Keratinocyte (primary cell): Measurements from ENCODE around the gene RABL6. TPM values are rescaled to one million over a fixed set of nuclear protein-coding genes. Genes with fewer than 3 reads are reported as not detected.

Source experiments
- DNase-seq: peaks from one replicate; pipeline ENCODE4 v3.0.0-alpha.2; 2011; ENCODE audit warnings: low read depth, missing footprints, low spot score
- FAIRE-seq: peaks from 2 replicates; lab custom pipeline; 2011; peaks lifted over from hg19 to GRCh38; lab: Jason Lieb, UNC
- H2AFZ ChIP-seq: 2 replicates; pipeline ENCODE4 v1.6.0; 2012; ENCODE audit warnings: low read length, control low read depth, inconsistent platforms; ENCODE audit not compliant: control insufficient read depth
- H3K27ac ChIP-seq: 2 replicates; pipeline ENCODE4 v1.5.1; 2011; ENCODE audit warnings: low read length; ENCODE audit not compliant: control insufficient read depth, insufficient read depth
- H3K27me3 ChIP-seq: 3 replicates; pipeline ENCODE4 v1.6.0; 2011; ENCODE audit warnings: low read length; ENCODE audit not compliant: control insufficient read depth, insufficient read depth; ENCODE audit errors: extremely low read depth
- H3K36me3 ChIP-seq, 2 experiments: 2 replicates in 1 of 2; 3 replicates in 1 of 2; pipeline ENCODE4 v1.5.1; 2011; ENCODE audit warnings: low read length in 2 of 2, mild to moderate bottlenecking in 1 of 2; ENCODE audit not compliant: control insufficient read depth in 2 of 2, insufficient read depth in 2 of 2; ENCODE audit errors: extremely low read depth in 1 of 2
- H3K4me1 ChIP-seq: 3 replicates; pipeline ENCODE4 v1.5.1; 2011; ENCODE audit warnings: low read length; ENCODE audit not compliant: control insufficient read depth, insufficient read depth; ENCODE audit errors: extremely low read depth
- H3K4me2 ChIP-seq: 3 replicates; pipeline ENCODE4 v1.6.0; 2011; ENCODE audit warnings: low read depth, low read length; ENCODE audit not compliant: control insufficient read depth, insufficient read depth; ENCODE audit errors: extremely low read depth
- H3K4me3 ChIP-seq, 3 experiments: fragments of 200-600 bp in 1 of 3; sonication (generic) in 1 of 3; 2 replicates in 2 of 3; 3 replicates in 1 of 3; pipeline ENCODE4 v1.5.1; 2011 to 2016; ENCODE audit warnings: low read length in 3 of 3, mild to moderate bottlenecking in 3 of 3, control low read depth in 2 of 3, inconsistent platforms in 1 of 3, low read depth in 1 of 3, mixed read lengths in 1 of 3, mixed run types in 1 of 3, moderate library complexity in 1 of 3; ENCODE audit not compliant: control insufficient read depth in 2 of 3, insufficient read depth in 2 of 3; ENCODE audit errors: extremely low read depth in 1 of 3
- H3K79me2 ChIP-seq: 2 replicates; pipeline ENCODE4 v1.6.0; 2012; ENCODE audit warnings: low read length; ENCODE audit not compliant: control insufficient read depth, insufficient read depth
- H3K9ac ChIP-seq: 3 replicates; pipeline ENCODE4 v1.6.0; 2011; ENCODE audit warnings: low read length; ENCODE audit not compliant: control insufficient read depth, insufficient read depth; ENCODE audit errors: extremely low read depth
- H3K9me1 ChIP-seq: 3 replicates; pipeline ENCODE4 v1.6.0; 2011; ENCODE audit warnings: low read length; ENCODE audit not compliant: control insufficient read depth, insufficient read depth; ENCODE audit errors: extremely low read depth
- H3K9me3 ChIP-seq: 2 replicates; pipeline ENCODE4 v1.5.1; 2012; ENCODE audit warnings: low read depth, low read length; ENCODE audit not compliant: control insufficient read depth
- H4K20me1 ChIP-seq: 3 replicates; pipeline ENCODE4 v1.6.0; 2011; ENCODE audit warnings: low read length; ENCODE audit not compliant: control insufficient read depth, insufficient read depth; ENCODE audit errors: extremely low read depth
- EZH2 ChIP-seq: IDR thresholded peaks from one replicate; pipeline ENCODE4 v1.6.1; 2012; ENCODE audit warnings: inconsistent platforms, mild to moderate bottlenecking, low read length, moderate library complexity
- dilution Hi-C: fragments of 300-500 bp; cut with MboI; formaldehyde crosslinking; loops from one replicate; pipeline ENCODE4 v1.7.0; 2020; ENCODE audit warnings: low sequenced_read_pairs; ENCODE audit not compliant: extremely low pct_ligation_motif_present
- polyA plus RNA-seq, 5 experiments: library from polyadenylated mRNA; depleted of rRNA in 3 of 5; stranded (reverse) in 3 of 5; stranded (forward) in 1 of 5; unstranded in 1 of 5; fragments of >200 nt; gene quantifications; 1 replicate in 1 of 5; 2 replicates in 3 of 5; 3 replicates in 1 of 5; pipeline versions ENCODE4 v1.2.1 to v1.2.3, GENCODE V29; 2011 to 2012; ENCODE audit warnings: missing spikeins in 2 of 5, low read depth in 1 of 5, low replicate concordance in 1 of 5
- TF ChIP-seq, protein P1 (sequence below), 3 experiments: IDR thresholded peaks in 1 of 3; conservative IDR thresholded peaks in 1 of 3; optimal IDR thresholded peaks in 1 of 3; 2 replicates in 2 of 3; 3 replicates in 1 of 3; pipeline versions ENCODE3 to v1.5.1; 2011; ENCODE audit warnings: low read length in 3 of 3, mild to moderate bottlenecking in 3 of 3, moderate library complexity in 2 of 3, control low read depth in 1 of 3, inconsistent platforms in 1 of 3; ENCODE audit not compliant: insufficient read depth in 2 of 3; ENCODE audit errors: extremely low read depth in 1 of 3

The RABL6 gene
- polyA plus RNA-seq, 1 donor (not counting 4 experiments of a cell fraction or from before 2014, with no cell fraction given): 46.3 TPM

DNA sequence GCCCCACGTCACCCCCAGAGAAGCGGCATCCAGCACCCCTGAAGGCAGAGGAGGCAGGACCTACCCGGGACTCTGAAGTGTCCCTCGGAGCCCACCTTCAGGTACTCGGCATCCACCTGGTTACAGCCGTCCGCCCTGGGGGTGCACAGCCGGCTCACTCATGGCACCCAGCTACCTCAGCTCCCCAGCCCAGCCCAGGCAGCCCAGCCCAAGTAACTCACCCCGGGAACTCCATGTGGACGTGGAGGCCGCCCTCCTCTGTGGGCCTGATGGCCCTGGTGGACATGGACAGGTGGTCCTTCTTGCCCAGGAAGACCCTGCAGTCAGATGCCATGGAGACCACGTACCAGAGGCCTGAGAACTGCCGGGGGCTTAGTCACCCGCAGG lies 44.1 kb upstream of the RABL6 start:
- H3K27ac ChIP-seq: no peak overlapping the region
- no peak overlapping the region for H3K4me2 ChIP-seq
- no peaks in the 10 kb centered on the region for H4K20me1 ChIP-seq
- no peaks in the 10 kb centered on the region for H3K9me3 ChIP-seq
- H3K4me1 ChIP-seq: no peaks in the 10 kb centered on the region
- peaks cover 23% of the 10 kb centered on the region for H3K27me3 ChIP-seq
- DNase-seq: no peak
- no peak overlapping the region for H2AFZ ChIP-seq
- FAIRE-seq: no peak
- H3K36me3 ChIP-seq: no peaks in the 10 kb centered on the region
- no peak overlapping the region for H3K9ac ChIP-seq
- no peaks in the 10 kb centered on the region for H3K9me1 ChIP-seq
- H3K79me2 ChIP-seq: no peaks in the 10 kb centered on the region
- H3K4me3 ChIP-seq: no peak overlapping the region
- TF ChIP-seq EZH2: no peak
- TF ChIP-seq, protein P1, sequence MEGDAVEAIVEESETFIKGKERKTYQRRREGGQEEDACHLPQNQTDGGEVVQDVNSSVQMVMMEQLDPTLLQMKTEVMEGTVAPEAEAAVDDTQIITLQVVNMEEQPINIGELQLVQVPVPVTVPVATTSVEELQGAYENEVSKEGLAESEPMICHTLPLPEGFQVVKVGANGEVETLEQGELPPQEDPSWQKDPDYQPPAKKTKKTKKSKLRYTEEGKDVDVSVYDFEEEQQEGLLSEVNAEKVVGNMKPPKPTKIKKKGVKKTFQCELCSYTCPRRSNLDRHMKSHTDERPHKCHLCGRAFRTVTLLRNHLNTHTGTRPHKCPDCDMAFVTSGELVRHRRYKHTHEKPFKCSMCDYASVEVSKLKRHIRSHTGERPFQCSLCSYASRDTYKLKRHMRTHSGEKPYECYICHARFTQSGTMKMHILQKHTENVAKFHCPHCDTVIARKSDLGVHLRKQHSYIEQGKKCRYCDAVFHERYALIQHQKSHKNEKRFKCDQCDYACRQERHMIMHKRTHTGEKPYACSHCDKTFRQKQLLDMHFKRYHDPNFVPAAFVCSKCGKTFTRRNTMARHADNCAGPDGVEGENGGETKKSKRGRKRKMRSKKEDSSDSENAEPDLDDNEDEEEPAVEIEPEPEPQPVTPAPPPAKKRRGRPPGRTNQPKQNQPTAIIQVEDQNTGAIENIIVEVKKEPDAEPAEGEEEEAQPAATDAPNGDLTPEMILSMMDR (optimal IDR thresholded peaks at IDR 0.05 in 1 of 3, IDR thresholded peaks at IDR 0.05 in 1 of 3, conservative IDR thresholded peaks at IDR 0.05 in 1 of 3; ENCODE audit: extremely low read depth in 1 of 3, insufficient read depth in 2 of 3, low read length in 3 of 3): no peak
- dilution Hi-C loops: no loop called here

DNA sequence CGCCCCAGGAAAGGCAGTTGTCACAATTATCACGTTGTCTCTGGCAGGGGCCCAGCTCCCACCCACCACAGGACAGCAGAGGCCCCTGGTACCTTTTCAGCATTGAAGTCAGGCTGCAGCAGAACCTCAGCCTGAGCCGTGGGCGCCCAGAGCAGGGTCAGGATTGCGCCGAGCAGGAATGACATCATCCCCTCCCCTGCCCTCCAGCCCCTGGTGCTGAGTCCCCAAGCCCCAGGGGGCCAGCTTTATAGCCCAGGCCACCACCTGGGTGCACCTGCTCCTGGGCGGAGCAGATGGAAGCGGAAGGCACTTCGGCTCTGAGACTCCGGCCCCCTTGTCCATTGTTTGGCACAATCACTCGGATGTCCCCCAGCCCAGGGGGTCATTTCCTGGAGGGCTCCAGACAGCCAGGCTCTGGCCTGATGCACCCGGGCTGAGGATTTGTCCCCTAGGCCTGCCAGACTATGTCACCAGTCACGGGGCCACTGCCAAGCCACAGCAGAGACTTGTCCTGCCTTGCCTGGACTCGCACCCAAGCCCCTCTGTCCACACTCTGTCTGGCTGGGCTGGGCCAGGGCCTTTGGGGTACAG lies 43.4 kb upstream of the RABL6 start, which contains the start of gene LCN15:
LCN15 (minus strand) TSS at position 218 of the 591 bp plus-strand sequence; CDS start at position 188, 30 bp downstream.
- dilution Hi-C loops: no loop called here
- no peaks in the 10 kb centered on the region for H3K36me3 ChIP-seq
- H3K27ac ChIP-seq: no peak within 1 kb of the TSS
- DNase-seq (no peak), FAIRE-seq (no peak)
- no peaks in the 10 kb centered on the region for H3K9me1 ChIP-seq
- H4K20me1 ChIP-seq: no peaks in the 10 kb centered on the region
- no peaks in the 10 kb centered on the region for H3K4me1 ChIP-seq
- H2AFZ ChIP-seq: no peak within 1 kb of the TSS
- TF ChIP-seq, protein P1 (optimal IDR thresholded peaks at IDR 0.05 in 1 of 3, IDR thresholded peaks at IDR 0.05 in 1 of 3, conservative IDR thresholded peaks at IDR 0.05 in 1 of 3; ENCODE audit: extremely low read depth in 1 of 3, insufficient read depth in 2 of 3, low read length in 3 of 3): no peak
- no peak for TF ChIP-seq EZH2
- H3K27me3 ChIP-seq: peaks cover 23% of the 10 kb centered on the region
- no peaks in the 10 kb centered on the region for H3K79me2 ChIP-seq
- no peak within 1 kb of the TSS for H3K9ac ChIP-seq
- no peak within 1 kb of the TSS for H3K4me3 ChIP-seq
- no peak within 1 kb of the TSS for H3K4me2 ChIP-seq
- no peaks in the 10 kb centered on the region for H3K9me3 ChIP-seq
